Stimulated activated CD8-positive, alpha-beta memory T cell treated with anti-CD3 and anti-CD28 coated beads, Interleukin-15, amount 100 ng/mL, for 24 hours (primary cell): ENCODE data around the gene UBALD2.
"Not testable (repeated sequence)": the region's sequence is repeated elsewhere in the genome, so short reads cannot be mapped to it uniquely, and the experiment has no call there.

Source experiments
- DNase-seq: peaks from one replicate; pipeline ENCODE4 v3.0.0-alpha.2; 2020; ENCODE audit warnings: low read depth

The UBALD2 gene

GRCh38 chr17:76278268-76278908 lies 13.2 kb downstream of the UBALD2 start:
- DNase-seq, result no peak

- peak; percentile 87 for DNase-seq
Observed at GRCh38 chr17:76278952-76279741, 14.0 kb downstream of the UBALD2 start.

DNA sequence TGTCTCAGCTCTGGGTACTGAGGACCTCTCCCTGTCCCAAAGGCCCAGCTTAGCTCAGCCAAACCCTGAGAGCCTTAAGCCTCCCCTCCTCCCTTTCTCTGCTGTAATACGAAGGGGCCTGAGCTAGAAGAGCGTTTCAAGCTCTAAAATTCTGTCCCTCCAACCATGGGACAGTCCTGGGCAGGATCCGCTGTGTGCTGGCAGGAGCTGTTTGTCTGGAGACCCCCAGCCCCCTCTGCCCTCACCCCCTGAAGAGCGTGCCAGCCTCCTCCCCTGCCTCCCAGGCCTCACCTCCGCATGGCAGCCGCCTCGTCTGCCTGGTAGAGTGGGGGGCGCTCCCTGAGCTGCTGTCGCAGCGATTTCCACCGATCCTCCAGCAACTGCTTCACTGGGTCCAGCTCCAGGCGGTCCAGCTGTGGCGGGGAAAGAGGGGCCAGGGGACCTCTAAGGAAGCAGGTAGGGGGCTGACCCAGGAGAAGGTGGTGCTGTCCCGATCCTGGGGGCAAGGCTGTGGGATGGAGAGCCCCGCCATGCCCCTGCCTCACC lies 14.7 kb downstream of the UBALD2 start:
- DNase-seq, result no peak

DNA sequence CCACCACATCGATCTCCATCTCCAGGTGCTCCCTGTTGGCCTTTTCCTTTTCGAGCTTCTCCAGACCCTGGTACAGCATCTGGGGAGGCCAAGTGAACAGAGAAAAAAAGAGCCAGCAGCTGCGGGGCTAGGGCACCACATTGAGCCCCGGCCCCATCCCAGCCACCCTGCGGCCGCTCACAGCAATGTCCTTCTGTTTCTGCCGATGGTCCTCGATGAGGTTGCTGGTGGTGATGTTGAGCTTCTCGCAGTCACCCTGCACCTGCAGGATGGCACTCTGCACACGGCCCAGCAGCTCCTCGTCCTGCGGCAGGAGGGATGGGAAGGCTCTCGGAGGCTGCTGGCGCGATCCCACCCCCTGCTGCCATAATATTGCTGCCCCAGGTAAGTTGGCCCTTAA lies 15.5 kb downstream of the UBALD2 start:
- no peak for DNase-seq

DNA sequence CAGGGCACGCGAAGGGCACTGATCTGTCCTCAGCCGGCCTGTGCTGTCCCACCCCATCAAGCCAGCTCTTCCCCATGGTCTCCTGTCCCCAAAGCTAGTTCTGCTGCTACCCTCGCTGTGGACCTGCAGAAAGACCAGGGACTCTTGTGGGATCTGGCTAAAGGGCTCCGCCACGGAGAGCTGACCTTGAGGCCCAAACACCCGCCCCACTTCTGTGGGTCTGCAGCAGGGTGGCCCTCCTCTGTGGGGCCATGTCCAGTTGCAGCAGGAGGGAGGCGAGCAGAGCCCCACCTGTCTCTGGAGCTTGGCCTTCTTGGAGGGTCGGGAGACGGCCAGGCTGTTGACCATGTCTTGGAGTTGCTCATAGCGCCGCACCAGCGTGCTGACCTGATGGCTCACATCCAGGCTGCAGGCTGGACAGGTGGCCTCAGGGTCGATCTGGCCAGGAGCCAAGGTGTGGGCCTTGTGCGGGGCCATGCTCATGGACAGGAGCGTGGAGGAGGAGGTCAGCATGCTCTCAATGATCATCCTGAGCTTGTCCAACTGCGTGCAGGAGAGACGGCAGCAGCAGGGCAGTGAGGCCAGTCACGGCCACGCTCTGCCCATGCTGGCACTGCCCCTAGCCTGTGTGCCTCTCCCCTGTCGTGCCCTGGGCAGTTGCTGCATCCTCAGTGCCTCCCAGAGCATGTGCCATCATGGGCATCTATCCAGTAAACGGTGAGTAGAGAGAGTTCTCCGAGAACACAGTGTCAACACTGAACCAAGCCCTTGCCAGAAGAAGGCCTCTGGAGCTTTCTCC lies 16.6 kb downstream of the UBALD2 start:
- DNase-seq, result no peak

- DNase-seq, result no peak
Observed at GRCh38 chr17:76292567-76292966, 27.4 kb downstream of the UBALD2 start.

DNA sequence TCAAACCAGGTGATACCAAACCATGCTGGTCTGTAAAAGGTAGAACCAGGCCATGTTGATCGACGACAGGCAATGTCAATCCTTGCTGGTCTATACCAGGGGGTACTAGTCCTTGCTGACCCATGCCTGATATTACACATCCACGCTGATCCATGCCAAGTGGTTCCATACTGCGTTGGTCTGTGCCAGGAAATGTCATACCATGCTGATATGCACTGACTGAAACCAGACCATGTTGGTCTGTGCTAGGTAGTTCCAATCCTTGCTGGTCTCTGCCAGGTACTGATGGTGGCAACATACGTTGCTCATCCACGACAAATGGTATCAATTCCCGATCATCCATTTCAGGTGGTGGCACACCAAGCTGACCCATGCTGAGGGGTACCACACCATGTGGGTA lies 28.0 kb downstream of the UBALD2 start:
- DNase-seq, result no peak

DNA sequence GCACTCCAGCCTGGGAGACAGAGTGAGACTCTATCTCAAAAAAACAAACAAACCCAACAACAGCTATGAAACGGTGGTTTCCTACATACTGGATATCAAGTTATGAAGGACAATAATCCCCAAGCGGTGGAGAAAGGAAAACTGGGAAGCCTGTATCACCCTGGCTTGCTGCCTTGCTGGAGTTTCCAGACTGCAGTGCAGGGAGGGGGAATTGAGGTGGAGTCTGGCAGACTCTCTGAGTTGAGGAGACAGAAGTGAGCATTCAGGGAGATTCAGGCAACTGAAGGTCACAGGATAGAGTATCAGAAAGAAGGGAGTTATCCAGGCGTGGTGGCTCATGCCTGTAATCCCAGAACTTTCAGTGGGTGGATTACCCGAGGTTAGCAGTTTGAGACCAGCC lies 31.0 kb downstream of the UBALD2 start:
- DNase-seq, result no peak

DNA sequence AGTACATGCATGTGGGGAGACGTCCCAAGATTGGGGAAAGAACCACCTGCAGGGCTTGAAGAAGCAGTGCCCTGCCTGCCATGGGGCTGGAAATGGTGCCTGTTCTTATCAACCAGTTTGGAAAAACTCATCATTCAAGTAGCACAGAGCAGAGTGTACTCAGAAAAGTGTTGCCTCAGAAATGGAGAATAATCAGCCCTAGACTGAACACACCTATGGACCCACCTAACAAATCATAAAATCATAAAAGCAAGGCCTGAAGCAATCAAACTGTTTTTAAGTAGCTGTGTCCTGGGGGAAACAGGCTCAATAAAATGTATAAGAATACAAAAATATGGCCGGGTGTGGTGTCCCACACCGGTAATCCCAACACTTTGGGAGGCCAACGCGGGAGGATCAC lies 31.7 kb downstream of the UBALD2 start:
- DNase-seq, result no peak

GRCh38 chr17:76297436-76297835 lies 32.3 kb downstream of the UBALD2 start:
- no peak for DNase-seq

GRCh38 chr17:76304226-76305134 lies 39.3 kb downstream of the UBALD2 start:
- DNase-seq, result no peak

DNA sequence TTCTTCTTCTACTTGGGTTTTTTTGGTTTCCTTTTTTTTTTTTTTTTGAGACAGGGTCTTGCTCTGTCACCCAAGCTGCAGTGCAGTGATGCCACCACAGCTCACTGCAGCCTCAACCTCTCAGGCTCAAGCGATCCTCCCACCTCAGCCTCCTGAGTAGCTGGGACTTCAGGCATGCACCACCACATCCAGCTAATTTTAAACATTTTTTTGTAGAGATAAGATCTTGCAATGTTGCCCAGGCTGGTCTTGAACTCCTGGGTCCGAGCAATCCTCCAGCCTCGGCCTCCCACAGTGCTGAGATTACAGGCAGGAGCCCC lies 39.9 kb downstream of the UBALD2 start:
- DNase-seq, result not testable (repeated sequence)

GRCh38 chr17:76307299-76307965 lies 42.3 kb downstream of the UBALD2 start:
- DNase-seq, result no peak

DNA sequence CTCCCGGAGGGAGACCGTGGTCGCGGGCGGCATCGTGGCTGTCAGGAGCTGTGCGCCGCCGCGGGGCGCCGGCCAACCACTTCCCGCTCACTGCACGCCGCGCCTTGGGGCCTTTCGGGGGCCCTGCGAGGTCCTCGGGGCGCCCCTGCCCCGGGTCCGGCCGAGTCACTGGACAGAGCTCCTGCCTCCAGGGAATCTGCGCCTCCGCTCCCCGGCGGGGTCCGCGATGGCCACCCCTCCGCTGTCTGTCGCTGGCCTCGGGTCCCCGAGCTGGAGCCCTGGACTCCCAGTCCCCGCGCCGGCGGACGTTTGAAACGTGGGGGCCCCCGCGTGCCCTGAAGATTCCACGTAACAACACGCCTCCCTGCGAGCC lies 42.8 kb downstream of the UBALD2 start, which contains the start of gene QRICH2:
QRICH2 (minus strand) TSS at position 311 of the 373 bp plus-strand sequence; CDS start at position 33, 278 bp downstream.
- no peak for DNase-seq

DNA sequence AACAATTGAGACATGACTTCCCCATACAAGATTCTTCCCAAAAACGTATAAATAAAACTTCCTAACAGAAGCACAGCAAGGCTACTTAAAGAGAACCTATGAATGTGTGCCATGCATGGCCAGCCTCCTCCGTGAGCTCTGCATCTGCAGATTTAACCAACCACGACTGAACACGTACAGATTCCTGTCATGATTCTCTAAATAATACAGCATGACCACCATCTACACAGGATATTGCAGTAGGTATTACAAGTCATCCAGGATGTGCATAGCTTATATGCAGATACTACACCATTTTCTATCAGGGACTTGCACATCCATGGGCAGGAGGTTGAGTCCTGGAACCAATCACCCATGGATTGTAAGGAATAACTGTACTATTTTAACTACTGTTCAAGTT lies 44.3 kb downstream of the UBALD2 start:
- DNase-seq, result no peak

DNA sequence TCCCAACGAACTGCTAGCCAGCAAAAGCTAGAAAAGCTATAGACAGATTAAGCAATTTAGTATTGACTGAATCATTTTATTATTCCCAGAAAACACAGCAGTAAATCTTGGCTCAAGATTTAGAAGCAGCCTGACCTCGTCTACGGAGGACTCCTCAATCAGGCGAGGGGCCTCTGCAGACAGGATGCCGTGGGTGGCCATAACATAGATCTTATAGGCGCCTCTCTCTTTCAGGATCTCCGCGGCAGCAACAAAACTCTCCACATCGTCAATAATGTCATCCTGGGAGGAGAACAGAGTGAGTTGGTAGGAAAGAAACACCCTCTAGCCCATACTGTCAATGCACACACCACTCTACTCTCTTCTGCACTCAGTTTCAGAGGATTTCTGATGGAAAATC lies 47.6 kb downstream of the UBALD2 start:
- no peak for DNase-seq

- no peak for DNase-seq
Observed at GRCh38 chr17:76314392-76315227, 49.5 kb downstream of the UBALD2 start.

DNA sequence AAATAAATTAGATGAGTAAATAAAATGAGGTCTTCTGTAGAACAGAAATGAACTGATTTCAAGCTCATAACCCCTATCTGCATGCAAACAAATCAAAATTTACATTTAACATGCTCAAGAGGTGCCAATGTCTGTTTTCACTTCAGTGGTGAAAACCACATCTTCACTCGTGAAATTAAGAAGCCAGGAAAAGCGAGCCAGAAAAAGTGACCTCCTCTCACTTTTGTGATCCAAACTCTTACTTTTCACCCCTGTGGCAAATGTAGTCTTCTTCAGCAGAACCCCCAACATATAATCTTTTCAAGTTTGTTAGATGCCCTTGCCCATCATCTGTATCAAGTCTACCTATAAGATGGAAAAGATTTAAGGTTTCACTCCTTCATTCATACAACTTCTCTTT lies 52.4 kb downstream of the UBALD2 start:
- no peak for DNase-seq

DNA sequence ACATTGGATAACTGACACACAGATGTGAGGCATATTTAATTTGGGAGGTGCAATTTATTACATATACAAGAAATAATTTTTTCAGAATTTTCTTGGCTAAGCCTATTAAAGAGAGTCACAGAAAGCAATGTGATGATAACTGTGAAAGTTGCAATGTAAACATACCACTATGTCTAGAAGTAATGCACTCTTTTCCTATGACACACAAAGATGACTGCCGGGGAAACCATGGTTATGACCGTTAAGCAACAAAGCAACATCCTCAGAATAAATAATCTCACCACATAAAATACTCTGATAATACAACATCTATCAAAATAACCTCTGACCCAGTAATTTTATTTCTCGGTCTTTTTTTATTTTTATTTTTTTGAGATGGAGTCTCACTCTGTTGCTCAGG lies 53.4 kb downstream of the UBALD2 start:
- no peak for DNase-seq
